HL-60 (cell line): ENCODE measurements around the gene RIN3.

Experiments used
- CTCF ChIP-seq: IDR thresholded peaks from one replicate; pipeline ENCODE4 v1.5.1; 2011; ENCODE audit warnings: low read length, control low read depth, inconsistent platforms; ENCODE audit not compliant: insufficient read depth
- POLR2AphosphoS5 ChIP-seq: IDR thresholded peaks from 2 replicates; pipeline ENCODE4 v1.6.1; 2012; ENCODE audit warnings: low read depth
- SPI1 ChIP-seq: IDR thresholded peaks from 2 replicates; pipeline ENCODE4 v1.6.1; 2012; ENCODE audit warnings: low read depth, mild to moderate bottlenecking, borderline replicate concordance

DNA sequence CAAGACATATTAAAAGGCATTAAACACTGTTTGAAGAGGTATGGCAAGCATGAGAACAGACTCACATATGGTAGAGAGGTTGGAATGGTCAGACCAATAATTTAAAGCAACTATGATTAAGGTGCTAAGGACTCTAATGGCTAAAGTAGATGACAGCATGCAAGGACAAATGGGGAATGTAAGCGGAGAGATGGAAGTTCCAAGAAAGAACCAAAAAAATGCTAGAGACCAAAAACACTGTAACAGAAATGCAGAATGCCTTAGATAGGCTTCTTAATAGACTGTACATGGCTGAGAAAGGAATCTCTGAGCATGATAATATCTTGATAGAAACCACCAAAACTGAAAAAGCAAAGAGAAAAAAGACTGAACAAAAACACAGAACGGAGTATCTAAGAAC, 77.4 kb downstream of the RIN3 start:
- TF ChIP-seq CTCF, result no peak
- TF ChIP-seq POLR2AphosphoS5, result no peak
- no peak for TF ChIP-seq SPI1
